GM10266 (cell line): ENCODE measurements around the gene FANCC.
A peak's percentile ranks its signal among the peaks of the same experiment; 100 is the strongest.

ENCODE experiments used
- DNase-seq: peaks from one replicate; pipeline ENCODE4 v3.0.0; 2012; ENCODE audit errors: extremely low spot score
- TF ChIP-seq, protein P1 (sequence below): IDR thresholded peaks from 2 replicates; pipeline ENCODE4 v1.5.1; 2012; ENCODE audit warnings: mild to moderate bottlenecking, low read depth; ENCODE audit not compliant: control insufficient read depth, insufficient read depth; ENCODE audit errors: missing control alignments

The FANCC gene

DNA sequence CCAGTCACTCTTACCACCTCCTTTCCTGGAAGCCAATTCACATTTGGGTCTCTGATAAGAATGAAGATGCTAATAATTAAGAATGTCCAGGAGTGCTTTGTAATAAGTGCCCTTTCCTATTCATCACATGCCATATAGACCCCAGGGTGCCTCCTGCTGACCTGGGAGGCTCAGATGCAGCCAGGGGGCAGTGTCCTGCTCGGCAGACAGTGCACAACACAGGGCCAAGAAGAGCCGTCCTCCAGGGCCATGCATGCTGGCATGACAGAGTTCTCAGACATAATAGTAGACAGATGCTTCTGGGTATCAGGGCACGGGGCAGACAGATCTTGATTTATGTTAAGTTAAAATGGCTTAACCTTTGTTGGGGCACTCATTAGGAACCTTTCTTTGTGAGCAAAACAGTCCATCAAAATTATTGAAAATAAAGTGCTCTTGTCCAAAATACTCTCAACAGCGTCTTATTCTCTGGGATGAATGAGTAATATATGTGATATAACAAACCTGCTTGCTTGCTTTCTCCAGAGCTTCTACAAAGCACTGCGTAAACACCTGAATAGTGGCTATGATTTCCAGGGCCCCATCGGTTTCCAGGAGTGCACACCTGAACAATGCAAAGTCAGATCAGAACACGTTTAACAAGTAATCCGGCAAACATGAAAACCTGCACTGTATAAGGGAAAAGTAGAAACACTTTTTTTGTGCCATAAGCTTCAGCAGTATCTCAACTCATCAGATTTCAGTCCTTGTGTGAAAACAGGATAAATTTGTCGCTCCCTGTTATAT is 192.7 kb downstream of the FANCC start:
- TF ChIP-seq, protein P1, sequence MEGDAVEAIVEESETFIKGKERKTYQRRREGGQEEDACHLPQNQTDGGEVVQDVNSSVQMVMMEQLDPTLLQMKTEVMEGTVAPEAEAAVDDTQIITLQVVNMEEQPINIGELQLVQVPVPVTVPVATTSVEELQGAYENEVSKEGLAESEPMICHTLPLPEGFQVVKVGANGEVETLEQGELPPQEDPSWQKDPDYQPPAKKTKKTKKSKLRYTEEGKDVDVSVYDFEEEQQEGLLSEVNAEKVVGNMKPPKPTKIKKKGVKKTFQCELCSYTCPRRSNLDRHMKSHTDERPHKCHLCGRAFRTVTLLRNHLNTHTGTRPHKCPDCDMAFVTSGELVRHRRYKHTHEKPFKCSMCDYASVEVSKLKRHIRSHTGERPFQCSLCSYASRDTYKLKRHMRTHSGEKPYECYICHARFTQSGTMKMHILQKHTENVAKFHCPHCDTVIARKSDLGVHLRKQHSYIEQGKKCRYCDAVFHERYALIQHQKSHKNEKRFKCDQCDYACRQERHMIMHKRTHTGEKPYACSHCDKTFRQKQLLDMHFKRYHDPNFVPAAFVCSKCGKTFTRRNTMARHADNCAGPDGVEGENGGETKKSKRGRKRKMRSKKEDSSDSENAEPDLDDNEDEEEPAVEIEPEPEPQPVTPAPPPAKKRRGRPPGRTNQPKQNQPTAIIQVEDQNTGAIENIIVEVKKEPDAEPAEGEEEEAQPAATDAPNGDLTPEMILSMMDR: peak; percentile 6
- no peak for DNase-seq

DNA sequence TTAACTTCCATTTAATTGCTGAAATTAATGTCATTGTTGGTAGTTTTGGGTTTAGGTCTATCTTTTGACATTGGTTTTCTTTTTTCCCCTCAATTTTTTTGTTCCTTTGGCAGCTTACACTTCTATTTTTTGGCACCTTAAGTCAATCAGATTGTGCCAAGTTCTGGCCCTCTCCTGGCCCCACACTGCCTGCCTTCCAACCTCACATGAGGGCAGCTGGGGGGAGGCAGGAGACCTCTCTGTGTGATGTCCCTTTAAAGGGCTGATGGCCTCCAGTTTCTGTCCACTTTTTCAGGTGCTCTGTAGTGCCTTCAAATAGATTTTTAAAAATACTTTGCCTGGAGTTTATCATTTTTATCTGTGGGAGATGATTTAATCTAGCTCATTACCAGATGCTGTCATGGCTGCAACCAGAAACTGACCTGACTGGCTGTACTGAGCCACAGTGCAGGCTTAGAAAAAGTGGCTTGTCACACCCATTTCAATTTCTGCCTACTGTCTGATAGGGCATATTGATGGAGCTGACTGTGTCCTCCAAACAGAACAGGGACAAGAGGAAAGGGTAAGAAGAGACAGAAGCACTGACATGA is 196.6 kb downstream of the FANCC start:
- TF ChIP-seq, protein P1: no peak
- DNase-seq: no peak

DNA sequence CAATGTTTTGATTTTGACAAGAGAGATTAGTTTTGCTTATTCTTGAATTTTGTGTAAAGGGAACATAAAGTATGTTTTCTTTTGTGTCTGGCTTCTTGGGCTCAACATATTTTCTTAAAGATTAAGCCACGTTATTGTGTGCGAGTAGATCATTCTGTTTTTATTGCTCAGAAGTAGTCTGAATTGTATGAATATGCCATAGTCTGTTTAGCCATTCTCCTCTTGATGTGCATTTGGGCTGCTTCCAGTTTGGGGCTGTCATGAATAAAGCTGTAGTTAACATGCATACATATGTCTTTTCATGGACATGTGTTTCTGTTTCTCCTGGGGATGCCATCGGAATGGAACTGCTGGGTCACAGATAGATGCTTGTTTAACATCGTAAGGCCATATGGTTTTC is 198.9 kb downstream of the FANCC start:
- DNase-seq: no peak
- TF ChIP-seq, protein P1: no peak

DNA sequence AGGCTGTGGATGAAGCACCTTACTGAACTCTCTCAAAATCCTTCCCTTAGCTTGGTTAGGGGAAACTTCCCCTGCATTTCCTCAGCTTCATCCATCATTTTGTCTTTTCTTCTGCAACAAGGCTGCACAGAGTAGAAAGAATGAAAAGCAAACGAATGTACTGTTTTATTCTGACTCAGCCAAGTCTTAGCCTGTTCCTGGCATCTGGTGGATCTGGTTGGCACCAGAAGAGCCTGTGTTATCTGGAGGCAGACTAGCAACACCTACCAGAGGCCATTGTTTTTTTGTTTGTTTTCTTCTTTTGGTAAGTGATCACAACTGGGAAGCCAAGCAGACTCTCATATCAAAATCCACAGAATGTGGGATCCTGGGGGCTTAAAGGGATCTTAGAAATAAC is 200.7 kb downstream of the FANCC start:
- no peak for DNase-seq
- TF ChIP-seq, protein P1: no peak

DNA sequence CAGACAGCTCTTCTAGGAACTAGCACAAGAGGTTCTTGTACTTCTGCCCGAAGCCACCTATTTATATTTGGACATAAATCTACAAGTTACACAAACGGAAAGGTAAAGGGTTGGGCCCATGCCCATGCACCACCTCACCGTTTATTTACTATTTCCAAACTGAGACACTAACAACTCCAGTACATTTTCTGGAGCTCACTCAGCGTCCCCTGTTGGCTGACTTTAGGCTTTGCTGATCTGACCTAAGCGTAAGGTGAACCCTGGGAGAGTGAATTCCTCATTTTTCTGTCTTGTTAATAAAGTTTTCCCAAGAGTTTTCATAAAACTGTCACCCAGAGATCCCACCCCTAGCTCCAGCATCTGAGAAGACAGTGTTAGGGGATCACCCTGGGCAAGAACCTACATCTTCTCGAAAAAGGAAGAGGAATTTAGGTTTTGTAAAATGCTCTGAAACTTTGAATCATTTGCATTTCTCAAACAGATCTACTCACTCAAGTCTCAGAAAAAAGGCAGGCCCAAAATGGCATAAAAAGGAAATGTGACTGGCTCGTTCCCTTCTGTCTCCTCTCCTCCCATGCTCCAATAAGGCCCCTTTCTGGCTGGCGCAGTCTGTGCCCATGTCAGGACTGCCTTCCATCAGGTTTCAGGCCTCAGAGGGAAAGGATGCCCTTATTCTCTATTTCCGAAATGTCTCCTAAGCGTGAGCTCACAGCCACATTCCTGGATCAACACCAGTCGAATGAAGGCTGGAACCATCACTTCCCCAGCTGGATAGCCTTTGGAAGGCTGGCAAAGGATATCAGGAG is 201.3 kb downstream of the FANCC start:
- TF ChIP-seq, protein P1: peak; percentile 26
- no peak for DNase-seq

DNA sequence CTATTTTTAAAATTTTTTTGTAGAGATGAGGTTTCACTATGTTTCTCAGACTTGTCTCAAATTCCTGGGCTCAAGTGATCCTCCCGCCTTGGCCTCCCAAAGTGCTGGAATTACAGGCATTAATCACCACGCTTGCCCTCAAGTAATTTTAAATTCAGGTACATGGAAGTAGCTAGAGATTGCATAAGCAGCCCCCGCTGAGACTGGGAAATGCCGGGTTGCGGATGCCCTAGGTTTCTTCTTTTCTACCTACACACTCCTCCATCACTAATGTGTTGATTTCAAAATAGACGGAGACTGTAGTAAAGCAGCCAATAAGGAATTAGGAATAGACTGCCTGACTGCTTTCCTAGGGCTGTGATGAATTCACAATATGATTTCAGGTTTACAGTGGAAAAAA is 202.4 kb downstream of the FANCC start:
- no peak for DNase-seq
- TF ChIP-seq, protein P1: no peak
